Neural progenitor cell (in vitro differentiated cells): ENCODE results near the gene NUTM1. TPM values are rescaled to one million over a fixed set of nuclear protein-coding genes. Genes with fewer than 3 reads are reported as not detected.

Source experiments
- DNase-seq: peaks from one replicate; pipeline ENCODE4 v3.0.0-alpha.2; 2016; ENCODE audit warnings: low spot score
- H2AFZ ChIP-seq: fragments of 200-600 bp; sonication (generic); replicated peaks from 2 replicates; pipeline ENCODE4 v1.6.1; 2016; ENCODE audit warnings: antibody characterized with exemption
- H3F3A ChIP-seq: fragments of 200-600 bp; sonication (generic); 2 replicates; pipeline ENCODE4 v1.6.1; 2016; ENCODE audit warnings: antibody characterized with exemption, low read depth
- H3K27ac ChIP-seq: fragments of 200-600 bp; sonication (generic); 2 replicates; pipeline ENCODE4 v1.5.1; 2016; ENCODE audit warnings: mild to moderate bottlenecking
- H3K27me3 ChIP-seq: fragments of 200-600 bp; sonication (generic); 2 replicates; pipeline ENCODE4 v1.6.1; 2016; ENCODE audit warnings: mild to moderate bottlenecking, moderate library complexity
- H3K36me3 ChIP-seq: fragments of 200-600 bp; sonication (generic); 2 replicates; pipeline ENCODE4 v1.5.1; 2016
- H3K4me1 ChIP-seq: fragments of 200-600 bp; sonication (generic); 2 replicates; pipeline ENCODE4 v1.6.1; 2016; ENCODE audit warnings: mixed run types
- H3K4me2 ChIP-seq: fragments of 200-600 bp; sonication (generic); 2 replicates; pipeline ENCODE4 v1.6.1; 2016
- H3K4me3 ChIP-seq: fragments of 200-600 bp; sonication (generic); 2 replicates; pipeline ENCODE4 v1.5.1; 2016
- H3K79me2 ChIP-seq: fragments of 200-600 bp; sonication (generic); 2 replicates; pipeline ENCODE4 v1.6.1; 2016; ENCODE audit warnings: low read depth
- H3K9ac ChIP-seq: fragments of 200-600 bp; sonication (generic); 2 replicates; pipeline ENCODE4 v1.6.1; 2016
- H3K9me3 ChIP-seq: fragments of 200-600 bp; sonication (generic); 2 replicates; pipeline ENCODE4 v1.5.1; 2016; ENCODE audit warnings: low read depth
- H4K20me1 ChIP-seq: fragments of 200-600 bp; sonication (generic); 2 replicates; pipeline ENCODE4 v1.6.1; 2016; ENCODE audit warnings: low read depth
- H3K27ac Mint-ChIP-seq: 3 replicates; pipeline ENCODE4 v1.8.0; 2021; ENCODE audit warnings: mixed read lengths
- H3K27me3 Mint-ChIP-seq: 2 replicates; pipeline ENCODE4 v1.8.0; 2022; ENCODE audit warnings: low read depth, mild to moderate bottlenecking, inconsistent platforms, moderate library complexity, mixed read lengths; ENCODE audit not compliant: insufficient read depth
- H3K36me3 Mint-ChIP-seq: 3 replicates; pipeline ENCODE4 v1.8.0; 2021; ENCODE audit warnings: mixed read lengths
- H3K4me1 Mint-ChIP-seq: 3 replicates; pipeline ENCODE4 v1.8.0; 2021; ENCODE audit warnings: mixed read lengths
- H3K4me3 Mint-ChIP-seq: 3 replicates; pipeline ENCODE4 v1.8.0; 2021; ENCODE audit warnings: mild to moderate bottlenecking, moderate library complexity, mixed read lengths
- H3K9me3 Mint-ChIP-seq: 3 replicates; pipeline ENCODE4 v1.8.0; 2020; ENCODE audit warnings: mixed read lengths
- CTCF ChIP-seq: fragments of 200-600 bp; sonication (generic); IDR thresholded peaks from 2 replicates; pipeline ENCODE4 v1.5.1; 2017; ENCODE audit warnings: antibody characterized with exemption, mild to moderate bottlenecking
- EZH2 ChIP-seq: fragments of 200-600 bp; sonication (generic); IDR thresholded peaks from 2 replicates; pipeline ENCODE4 v1.6.1; 2017; ENCODE audit warnings: antibody characterized with exemption, mild to moderate bottlenecking, moderate library complexity
- EZH2phosphoT487 ChIP-seq: fragments of 200-600 bp; sonication (generic); IDR thresholded peaks from 2 replicates; pipeline ENCODE4 v1.6.1; 2017; ENCODE audit warnings: antibody characterized with exemption
- total RNA-seq: library from RNA; depleted of rRNA; stranded (reverse); fragments of >200 nt; gene quantifications from 2 replicates; pipeline ENCODE4 v1.2.3, GENCODE V29; 2015; ENCODE audit warnings: low replicate concordance

The NUTM1 gene
- total RNA-seq, 1 donor from 2014 or later: not detected

DNA sequence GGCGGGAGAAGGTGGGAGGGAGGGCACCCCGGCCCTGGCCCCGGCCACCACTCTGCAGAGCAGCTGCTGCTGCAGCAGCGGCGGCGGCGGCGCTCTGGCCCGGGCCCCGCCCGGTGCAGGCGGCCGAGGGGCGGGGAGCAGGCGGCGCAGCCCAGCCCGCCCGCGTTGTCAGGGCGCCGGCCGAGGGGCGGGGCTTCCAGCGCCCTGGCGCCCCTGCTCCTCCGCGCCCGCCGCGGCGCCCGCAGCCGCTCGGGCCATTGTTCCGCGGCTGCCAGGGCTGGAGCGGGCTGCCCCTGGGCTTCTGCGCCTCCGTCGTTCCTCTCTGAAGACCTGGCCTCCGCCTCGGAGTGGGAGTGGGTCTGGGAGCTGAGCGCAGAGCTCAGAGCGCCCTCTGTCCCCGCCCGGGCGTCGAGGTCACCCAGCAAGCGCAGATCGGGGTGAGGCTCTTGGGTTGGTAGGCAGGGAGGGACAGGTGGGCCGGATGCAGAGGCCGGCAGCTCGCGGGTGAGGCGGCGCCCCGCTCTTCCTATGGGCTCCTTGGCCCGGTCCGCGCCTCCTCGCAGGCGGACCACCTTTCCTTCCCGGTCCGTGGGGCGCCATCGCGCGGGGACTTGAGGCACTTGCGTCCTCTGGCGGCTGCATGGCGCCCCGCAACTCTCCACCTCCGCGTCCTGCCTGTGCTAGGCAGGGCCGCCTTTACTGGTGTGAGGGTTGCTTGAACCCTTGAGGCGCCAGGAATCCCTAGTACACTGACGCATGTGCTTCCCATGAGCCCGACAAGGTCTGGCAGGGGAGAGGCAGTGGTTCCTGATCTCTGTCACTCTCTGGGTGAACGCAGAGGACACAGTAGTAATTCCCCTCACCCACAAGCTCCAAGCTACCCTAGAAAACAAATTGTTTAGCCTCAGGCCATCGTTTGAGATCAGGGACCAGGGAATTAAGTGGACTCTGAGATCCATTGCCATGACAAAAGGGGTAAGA is 24.3 kb downstream of the NUTM1 start, which contains the start of gene LPCAT4:
TSS of gene LPCAT4 (minus strand) at position 96 of the 981 bp plus-strand sequence. CDS start 96 bp downstream, outside the sequence.
- Mint-ChIP-seq H3K9me3 (no peaks in the 10 kb centered on the region), H3K4me3 (peak within 1 kb of the TSS; percentile 97)
- TF ChIP-seq EZH2 (peak; percentile 27), EZH2phosphoT487 (peak; percentile 28), CTCF (peak; percentile 79)

GRCh38 chr15:34370129-34370528 is 27.0 kb downstream of the NUTM1 start:
- no peak overlapping the region for H3K9ac ChIP-seq
- no peak for DNase-seq
- no peak overlapping the region for H3K4me3 ChIP-seq
- H2AFZ ChIP-seq: no peak overlapping the region
- Mint-ChIP-seq H3K4me1 (peaks cover 16% of the 10 kb centered on the region), H3K9me3 (no peaks in the 10 kb centered on the region), H3K36me3 (peaks cover 4% of the 10 kb centered on the region), H3K27ac (no peak overlapping the region), H3K4me3 (no peak overlapping the region), H3K27me3 (peaks cover 5% of the 10 kb centered on the region)
- peaks cover 19% of the 10 kb centered on the region for H3F3A ChIP-seq
- H3K79me2 ChIP-seq: peaks cover 18% of the 10 kb centered on the region
- no peak overlapping the region for H3K4me2 ChIP-seq
- TF ChIP-seq EZH2 (no peak), EZH2phosphoT487 (no peak)
- peaks cover 15% of the 10 kb centered on the region for H3K4me1 ChIP-seq
- H3K9me3 ChIP-seq: no peaks in the 10 kb centered on the region
- no peaks in the 10 kb centered on the region for H3K27me3 ChIP-seq
- peaks cover 12% of the 10 kb centered on the region for H4K20me1 ChIP-seq
- H3K36me3 ChIP-seq: no peaks in the 10 kb centered on the region
- no peak overlapping the region for H3K27ac ChIP-seq

More for the DNA sequence above, 24.3 kb downstream of the NUTM1 start, which contains the start of gene LPCAT4:
- peaks cover 24% of the 10 kb centered on the region for H3K79me2 ChIP-seq
- peak within 1 kb of the TSS; percentile 85 for H3K4me2 ChIP-seq
- H4K20me1 ChIP-seq: peaks cover 14% of the 10 kb centered on the region
- no peaks in the 10 kb centered on the region for H3K36me3 ChIP-seq
- peak within 1 kb of the TSS; percentile 91 for H3K27ac ChIP-seq
- H3K9me3 ChIP-seq: no peaks in the 10 kb centered on the region
- peak within 1 kb of the TSS; percentile 97 for H3K27ac Mint-ChIP-seq
- peak; percentile 95 for DNase-seq
- H3K9ac ChIP-seq: peak within 1 kb of the TSS; percentile 47
- H3F3A ChIP-seq: peaks cover 19% of the 10 kb centered on the region
- H3K27me3 ChIP-seq: no peaks in the 10 kb centered on the region
- H3K4me1 ChIP-seq: peaks cover 15% of the 10 kb centered on the region
- H3K27me3 Mint-ChIP-seq: peaks cover 5% of the 10 kb centered on the region
- peaks cover 16% of the 10 kb centered on the region for H3K4me1 Mint-ChIP-seq
- peaks cover 3% of the 10 kb centered on the region for H3K36me3 Mint-ChIP-seq
- H2AFZ ChIP-seq: peak within 1 kb of the TSS; percentile 95
- H3K4me3 ChIP-seq: peak within 1 kb of the TSS; percentile 78

DNA sequence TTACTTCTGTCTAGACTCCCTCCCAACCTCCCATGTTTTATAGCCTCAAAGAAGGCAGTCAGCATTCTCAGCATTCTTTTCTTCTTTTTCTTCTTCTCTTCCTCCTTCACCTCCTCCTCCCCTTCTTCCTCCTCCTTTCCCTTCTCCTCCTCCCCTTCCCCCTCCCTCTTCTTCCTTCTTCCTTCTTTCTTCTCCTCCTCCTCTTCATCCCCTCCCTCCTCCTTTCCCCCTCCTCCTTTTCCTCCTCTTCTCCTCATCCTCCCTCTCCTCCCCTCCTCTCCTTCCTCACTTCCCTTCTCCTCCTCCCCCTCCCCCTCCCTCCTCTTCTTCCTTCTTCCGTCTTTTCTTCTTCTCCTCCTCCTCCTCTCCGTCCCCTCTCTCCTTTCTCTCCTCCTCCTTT is 27.5 kb downstream of the NUTM1 start:
- no peak for TF ChIP-seq EZH2phosphoT487
- no peak for TF ChIP-seq EZH2
- TF ChIP-seq CTCF: no peak
- Histone ChIP-seq H3K4me1 (peaks cover 11% of the 10 kb centered on the region), H3K36me3 (no peaks in the 10 kb centered on the region), H3K4me2 (no peak overlapping the region), H4K20me1 (peaks cover 6% of the 10 kb centered on the region), H3F3A (peaks cover 19% of the 10 kb centered on the region), H3K27me3 (no peaks in the 10 kb centered on the region), H3K9me3 (no peaks in the 10 kb centered on the region), H3K27ac (no peak overlapping the region), H3K9ac (no peak overlapping the region), H3K4me3 (no peak overlapping the region), H3K79me2 (peaks cover 13% of the 10 kb centered on the region), H2AFZ (no peak overlapping the region)
- Mint-ChIP-seq H3K27me3 (peaks cover 5% of the 10 kb centered on the region), H3K27ac (no peak overlapping the region), H3K36me3 (peaks cover 4% of the 10 kb centered on the region), H3K4me3 (no peak overlapping the region), H3K4me1 (peaks cover 12% of the 10 kb centered on the region), H3K9me3 (no peaks in the 10 kb centered on the region)
- no peak for DNase-seq
